NT2/D1 (cell line): ENCODE results near the gene NFIA.

Experiments
- DNase-seq: peaks from one replicate; pipeline ENCODE4 v3.0.0-alpha.2; 2011; ENCODE audit warnings: low read depth, low spot score
- H3K27me3 ChIP-seq: 2 replicates; pipeline ENCODE4 v1.6.0; 2011; ENCODE audit warnings: mild to moderate bottlenecking; ENCODE audit not compliant: insufficient read length, insufficient read depth
- H3K36me3 ChIP-seq: 2 replicates; pipeline ENCODE4 v1.6.1; 2011; ENCODE audit warnings: mild to moderate bottlenecking, low read length, mixed read lengths; ENCODE audit not compliant: insufficient read depth, insufficient read length
- H3K4me1 ChIP-seq: 2 replicates; pipeline ENCODE4 v1.5.1; 2011; ENCODE audit not compliant: insufficient read depth, insufficient read length
- H3K4me3 ChIP-seq: 2 replicates; pipeline ENCODE4 v1.5.1; 2011; ENCODE audit warnings: low read depth; ENCODE audit not compliant: insufficient read length
- H3K9ac ChIP-seq: 2 replicates; pipeline ENCODE4 v1.6.0; 2011; ENCODE audit warnings: low read depth; ENCODE audit not compliant: insufficient read length
- H3K9me3 ChIP-seq: 2 replicates; pipeline ENCODE4 v1.5.1; 2011; ENCODE audit warnings: mild to moderate bottlenecking, low read length; ENCODE audit not compliant: insufficient read depth
- SUZ12 ChIP-seq: IDR thresholded peaks from 2 replicates; pipeline ENCODE4 v1.6.1; 2011; ENCODE audit not compliant: insufficient read length, insufficient read depth; ENCODE audit errors: extremely low read depth
- YY1 ChIP-seq: IDR thresholded peaks from 2 replicates; pipeline ENCODE4 v1.6.1; 2011; ENCODE audit not compliant: insufficient read length, insufficient read depth
- ZNF274 ChIP-seq: IDR thresholded peaks from 2 replicates; pipeline ENCODE4 v1.6.1; 2011; ENCODE audit warnings: mild to moderate bottlenecking, low read depth, low read length

NFIA gene

DNA sequence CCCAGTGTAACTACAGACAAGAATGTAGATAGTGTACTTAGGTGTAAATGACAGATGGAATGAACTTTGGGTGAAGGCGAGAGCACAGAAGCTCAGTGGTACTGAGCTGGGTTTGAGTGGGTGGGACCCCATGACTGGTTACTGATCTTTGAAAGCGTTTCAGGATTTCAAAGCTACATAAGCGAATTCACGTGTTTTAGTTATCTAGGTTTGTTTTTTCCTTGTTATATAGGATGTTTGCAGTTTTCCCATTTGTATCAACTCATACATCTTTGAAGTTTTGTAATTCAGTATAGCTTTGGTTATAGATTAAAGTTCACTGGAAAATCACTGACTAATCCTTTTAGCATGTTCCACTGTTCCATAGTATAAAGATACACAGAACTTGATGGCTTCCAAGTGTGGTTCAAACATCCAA, 182.5 kb downstream of the NFIA start:
- no peaks in the 10 kb centered on the region for H3K4me1 ChIP-seq
- no peaks in the 10 kb centered on the region for H3K36me3 ChIP-seq
- no peak overlapping the region for H3K4me3 ChIP-seq
- H3K9ac ChIP-seq: no peak overlapping the region
- no peak for DNase-seq
- TF ChIP-seq ZNF274 (no peak), SUZ12 (no peak), YY1 (no peak)
- no peaks in the 10 kb centered on the region for H3K27me3 ChIP-seq
- H3K9me3 ChIP-seq: no peaks in the 10 kb centered on the region

DNA sequence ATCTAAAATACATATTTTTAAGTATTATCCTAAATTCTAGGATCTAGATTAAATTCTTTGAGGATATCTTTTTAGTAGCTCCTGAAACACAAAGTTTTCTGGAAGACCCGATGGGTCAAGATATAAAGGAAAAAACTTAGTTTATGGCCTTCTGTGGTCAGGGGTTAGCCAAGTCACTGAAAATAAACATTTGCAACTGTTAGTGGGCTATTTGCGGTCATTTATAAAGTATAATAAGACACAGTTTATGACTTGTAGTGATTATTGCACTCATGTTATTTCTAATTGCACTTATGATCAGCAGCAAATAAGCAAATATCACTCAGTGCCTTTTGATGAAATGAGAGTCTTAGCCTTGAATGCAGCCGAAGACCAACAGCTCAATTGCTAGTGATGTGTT, 183.3 kb downstream of the NFIA start:
- H3K4me1 ChIP-seq: no peaks in the 10 kb centered on the region
- DNase-seq: no peak
- TF ChIP-seq ZNF274: no peak
- TF ChIP-seq SUZ12: no peak

DNA sequence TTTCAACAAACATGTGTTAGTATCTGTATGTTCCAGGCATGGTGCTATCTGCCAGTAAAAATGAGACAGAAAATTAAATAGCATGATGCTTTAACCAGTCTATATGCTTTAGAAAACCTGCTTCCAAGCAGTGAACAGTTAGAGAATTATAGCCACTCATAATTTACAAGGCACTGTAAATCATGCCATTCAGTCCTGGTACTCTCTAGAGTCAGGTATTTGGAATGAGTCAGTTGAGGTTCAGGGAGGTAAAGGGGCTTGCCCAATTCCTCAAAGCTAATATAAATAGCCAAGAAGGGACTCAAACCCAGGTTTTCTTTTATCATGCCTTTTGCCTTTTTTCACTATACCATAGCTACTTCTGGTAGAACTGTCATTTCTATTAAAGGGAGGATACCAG, 184.4 kb downstream of the NFIA start:
- no peak for TF ChIP-seq ZNF274
- no peak for TF ChIP-seq SUZ12
- no peak for TF ChIP-seq YY1
- DNase-seq: no peak
- no peaks in the 10 kb centered on the region for H3K36me3 ChIP-seq
- no peaks in the 10 kb centered on the region for H3K4me1 ChIP-seq
- H3K4me3 ChIP-seq: no peak overlapping the region
- H3K9ac ChIP-seq: no peak overlapping the region
- H3K9me3 ChIP-seq: no peaks in the 10 kb centered on the region
- H3K27me3 ChIP-seq: no peaks in the 10 kb centered on the region

More for the DNA sequence above, 183.3 kb downstream of the NFIA start:
- H3K27me3 ChIP-seq: no peaks in the 10 kb centered on the region
- no peaks in the 10 kb centered on the region for H3K36me3 ChIP-seq
- H3K9me3 ChIP-seq: no peaks in the 10 kb centered on the region
- no peak overlapping the region for H3K9ac ChIP-seq
- no peak overlapping the region for H3K4me3 ChIP-seq

DNA sequence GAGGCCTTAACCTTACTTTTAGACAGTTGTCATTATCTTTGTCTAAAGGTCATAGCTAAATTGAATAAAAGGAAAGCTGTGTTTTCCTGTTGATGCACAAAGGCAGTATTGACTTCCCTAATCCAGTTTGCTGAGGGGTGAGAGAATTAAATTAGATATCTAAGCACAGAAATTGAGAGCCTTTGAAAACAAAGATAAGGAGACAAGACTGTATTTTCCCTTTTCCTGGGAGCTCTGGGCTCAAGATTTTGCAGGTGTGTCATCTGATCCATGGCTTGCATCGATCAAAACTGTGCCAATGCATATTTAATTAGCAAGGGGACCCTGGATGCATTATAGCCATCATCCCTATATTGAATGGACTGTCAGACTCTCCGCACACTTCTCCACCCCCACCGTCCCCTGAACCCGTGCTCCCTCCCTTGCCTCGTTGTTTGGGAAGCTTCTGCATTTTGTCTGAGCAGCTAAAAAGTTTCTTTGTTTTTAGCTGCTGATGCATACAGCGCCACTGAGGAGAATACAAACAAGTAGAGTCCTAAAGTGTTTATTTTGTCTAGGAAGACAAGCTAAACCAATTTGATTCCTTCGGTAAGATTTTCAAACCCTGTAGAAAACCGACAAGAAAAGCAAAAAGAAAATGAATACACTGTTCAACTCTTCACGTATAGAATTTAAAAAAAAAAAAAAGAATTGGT, 186.3 kb downstream of the NFIA start:
- TF ChIP-seq SUZ12: no peak
- no peak for TF ChIP-seq ZNF274
- no peak for TF ChIP-seq YY1
- no peak overlapping the region for H3K9ac ChIP-seq
- no peaks in the 10 kb centered on the region for H3K36me3 ChIP-seq
- no peak overlapping the region for H3K4me3 ChIP-seq
- no peaks in the 10 kb centered on the region for H3K27me3 ChIP-seq
- no peaks in the 10 kb centered on the region for H3K9me3 ChIP-seq
- H3K4me1 ChIP-seq: no peaks in the 10 kb centered on the region
- no peak for DNase-seq

DNA sequence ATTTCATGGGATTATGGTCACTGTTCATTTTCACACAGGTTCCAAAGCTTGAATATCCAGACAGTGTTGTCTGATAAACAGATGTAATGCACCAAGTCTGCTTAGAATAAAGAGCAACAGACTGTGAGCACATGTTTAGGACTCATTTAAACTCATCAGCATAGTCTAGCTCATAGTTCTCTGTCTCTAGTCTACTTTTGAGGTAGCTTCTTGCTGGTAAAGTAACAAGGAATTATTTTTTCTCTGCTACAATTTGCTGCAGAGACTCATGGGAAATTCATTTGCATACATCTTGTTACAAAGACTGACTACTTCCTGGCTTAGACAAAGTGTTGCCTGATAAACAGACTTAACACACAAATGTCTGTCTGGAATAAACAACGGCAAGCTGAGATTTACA, 187.2 kb downstream of the NFIA start:
- no peaks in the 10 kb centered on the region for H3K9me3 ChIP-seq
- H3K4me1 ChIP-seq: no peaks in the 10 kb centered on the region
- H3K27me3 ChIP-seq: no peaks in the 10 kb centered on the region
- no peak for DNase-seq
- no peak overlapping the region for H3K4me3 ChIP-seq
- TF ChIP-seq YY1: no peak
- TF ChIP-seq SUZ12: no peak
- no peak for TF ChIP-seq ZNF274
- H3K36me3 ChIP-seq: no peaks in the 10 kb centered on the region
- no peak overlapping the region for H3K9ac ChIP-seq

DNA sequence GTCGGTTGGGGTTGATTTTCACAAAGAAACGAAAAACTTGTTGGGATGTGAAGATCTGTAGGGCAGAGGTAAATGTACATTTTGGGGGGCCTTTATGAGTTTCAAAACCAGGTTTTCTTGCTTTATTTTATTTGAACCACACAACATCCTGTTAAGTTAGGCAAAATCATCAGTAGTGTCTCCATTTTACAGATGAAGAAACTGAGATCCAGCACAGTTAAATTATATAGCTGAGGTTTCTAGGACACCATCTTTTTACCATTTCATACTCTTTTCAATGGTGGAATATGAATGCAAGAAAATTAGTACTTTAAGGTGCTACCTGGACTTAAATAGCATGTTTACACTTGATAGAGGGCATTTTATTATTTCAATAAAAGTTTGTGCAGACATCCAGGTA, 187.7 kb downstream of the NFIA start:
- no peak for DNase-seq
- Histone ChIP-seq H3K27me3 (no peaks in the 10 kb centered on the region), H3K4me1 (no peaks in the 10 kb centered on the region), H3K9me3 (no peaks in the 10 kb centered on the region), H3K9ac (no peak overlapping the region), H3K4me3 (no peak overlapping the region), H3K36me3 (no peaks in the 10 kb centered on the region)
- TF ChIP-seq SUZ12 (no peak), ZNF274 (no peak), YY1 (no peak)

DNA sequence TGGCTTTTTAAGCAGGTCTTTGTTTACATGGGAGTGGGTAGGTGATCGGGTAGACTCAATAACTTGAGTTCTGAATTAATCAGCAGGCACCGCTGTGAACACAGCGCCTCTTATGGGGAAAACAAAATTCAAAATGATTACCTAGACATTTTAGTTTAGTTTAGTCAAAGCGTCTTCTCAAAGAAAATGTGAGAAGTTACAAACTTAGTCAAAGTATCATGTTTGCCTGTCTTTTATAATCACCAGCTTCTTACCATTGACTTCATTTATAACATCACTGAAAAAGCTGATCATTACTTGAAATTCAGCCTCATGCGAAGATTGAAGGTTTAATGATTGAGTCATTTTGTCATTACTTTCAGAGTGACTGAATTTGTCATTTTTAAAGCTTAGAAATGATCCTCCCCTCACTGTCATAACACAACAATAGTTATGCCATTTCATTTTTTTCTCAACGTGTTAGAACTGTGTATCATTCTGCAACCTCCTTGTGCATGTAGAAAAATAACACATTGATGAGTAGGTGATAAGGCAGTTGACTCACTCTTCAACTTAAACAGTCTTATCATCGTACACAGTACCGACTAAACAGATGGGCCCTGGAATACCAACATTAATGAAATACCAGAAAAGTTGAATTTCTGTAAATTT, 188.5 kb downstream of the NFIA start:
- Histone ChIP-seq H3K36me3 (no peaks in the 10 kb centered on the region), H3K9ac (no peak overlapping the region), H3K9me3 (no peaks in the 10 kb centered on the region), H3K4me3 (no peak overlapping the region), H3K4me1 (no peaks in the 10 kb centered on the region), H3K27me3 (no peaks in the 10 kb centered on the region)
- no peak for DNase-seq
- TF ChIP-seq ZNF274 (no peak), YY1 (no peak), SUZ12 (no peak)
